Prostate gland (tissue), 2 donors: ENCODE measurements around the gene CRADD. TPM values are rescaled to one million over a fixed set of nuclear protein-coding genes. Genes with fewer than 3 reads are reported as not detected.
"Not testable (repeated sequence)": the region's sequence is repeated elsewhere in the genome, so short reads cannot be mapped to it uniquely, and the experiment has no call there.

Source experiments
- DNase-seq: peaks from one replicate; pipeline ENCODE4 v3.0.0-alpha.2; 2019; ENCODE audit warnings: low spot score
- H3K27ac ChIP-seq, 2 donors: fragments of 200-600 bp; sonication (generic); 2 replicates each; pipeline ENCODE4 v1.5.1; 2017 to 2019
- H3K27me3 ChIP-seq: fragments of 200-600 bp; sonication (generic); replicated peaks from 2 replicates; pipeline ENCODE4 v1.5.1; 2019; ENCODE audit not compliant: insufficient read depth
- H3K36me3 ChIP-seq, 2 donors: fragments of 200-600 bp; sonication (generic); 1 replicate in 1 of 2; 2 replicates in 1 of 2; pipeline versions ENCODE4 v1.5.1 to v1.8.1; 2017 to 2019
- H3K4me1 ChIP-seq: fragments of 200-600 bp; sonication (generic); replicated peaks from 2 replicates; pipeline ENCODE4 v1.5.1; 2019
- H3K4me3 ChIP-seq, 2 donors: fragments of 200-600 bp; sonication (generic); 2 replicates each; pipeline ENCODE4 v1.5.1; 2017 to 2019
- H3K9me3 ChIP-seq: fragments of 200-600 bp; sonication (generic); 2 replicates; pipeline ENCODE4 v1.5.1; 2017
- CTCF ChIP-seq, 4 experiments: fragments of 200-600 bp in 2 of 4; fragments of 450-650 bp in 2 of 4; sonication (generic) in 2 of 4; IDR thresholded peaks; 1 replicate in 3 of 4; 2 replicates in 1 of 4; pipeline ENCODE4 v1.5.1; 2016 to 2019; ENCODE audit warnings: antibody characterized with exemption in 4 of 4, mild to moderate bottlenecking in 2 of 4, moderate library complexity in 2 of 4
- POLR2A ChIP-seq: fragments of 450-650 bp; IDR thresholded peaks from one replicate; pipeline ENCODE4 v1.6.1; 2016; ENCODE audit warnings: antibody characterized with exemption, mild to moderate bottlenecking
- POLR2AphosphoS5 ChIP-seq: sonication (generic); formaldehyde crosslinking; IDR thresholded peaks from one replicate; pipeline ENCODE4 v1.6.1; 2017; ENCODE audit warnings: antibody characterized with exemption
- WGBS: methylation state at CpG from one replicate; pipeline ENCODE4 v1.1.5; 2018; 5-methylcytosine and 5-hydroxymethylcytosine counted together
- intact Hi-C: fragments of 100-400 bp; cut with DNase I; formaldehyde crosslinking; loops from one replicate; pipeline ENCODE4 v1.14.2; 2022
- total RNA-seq, 2 donors: library from RNA; depleted of rRNA; stranded (reverse); fragments of >200 nt; gene quantifications; one replicate each; pipeline ENCODE4 v1.1.0, GENCODE V29; 2016

CRADD gene
- total RNA-seq, 2 donors from 2014 or later: 38.9 to 42.4 TPM

DNA sequence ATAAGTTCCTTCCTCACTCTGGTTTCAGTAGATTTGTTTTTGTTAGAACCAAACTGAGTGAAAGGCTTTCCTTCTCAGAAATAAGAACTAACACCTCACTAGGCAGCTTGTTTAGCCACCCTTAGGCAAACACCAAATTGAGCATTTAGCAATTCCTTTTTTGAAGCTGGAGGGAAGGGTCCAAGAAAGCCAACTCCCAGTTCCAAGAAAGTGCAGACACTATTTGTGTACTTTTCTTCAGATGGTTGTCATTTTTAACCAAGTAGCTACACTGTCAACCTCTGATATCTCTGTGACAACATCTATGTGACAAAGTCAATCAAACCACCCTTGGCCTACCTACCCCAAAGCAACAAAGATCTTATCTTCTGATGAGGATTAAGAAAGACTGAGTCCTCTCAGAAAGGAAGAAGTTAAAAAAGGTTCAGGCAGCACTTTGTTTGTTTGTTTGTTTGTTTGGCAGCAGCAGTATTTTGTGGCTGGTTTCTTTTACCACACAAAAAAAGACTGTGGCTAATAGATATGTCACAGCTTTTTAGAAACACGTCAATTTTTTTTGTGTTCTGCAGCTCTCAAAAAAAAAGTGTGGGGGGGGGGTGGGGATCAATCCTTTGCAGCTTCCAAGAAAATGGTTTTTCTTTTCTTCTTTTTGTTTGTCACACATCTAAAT lies 203.8 kb downstream of the CRADD start:
- Histone ChIP-seq H3K4me3 (no peak overlapping the region), H3K9me3 (no peaks in the 10 kb centered on the region), H3K27me3 (no peaks in the 10 kb centered on the region), H3K27ac (no peak overlapping the region), H3K4me1 (no peaks in the 10 kb centered on the region), H3K36me3 (no peaks in the 10 kb centered on the region)
- 97% methylated on average over 1 of the region's 1 CpG for WGBS
- intact Hi-C loops: no loop called here
- TF ChIP-seq POLR2A (no peak), CTCF (IDR thresholded peaks at IDR 0.05) (no peak), POLR2AphosphoS5 (no peak)
- no peak for DNase-seq

DNA sequence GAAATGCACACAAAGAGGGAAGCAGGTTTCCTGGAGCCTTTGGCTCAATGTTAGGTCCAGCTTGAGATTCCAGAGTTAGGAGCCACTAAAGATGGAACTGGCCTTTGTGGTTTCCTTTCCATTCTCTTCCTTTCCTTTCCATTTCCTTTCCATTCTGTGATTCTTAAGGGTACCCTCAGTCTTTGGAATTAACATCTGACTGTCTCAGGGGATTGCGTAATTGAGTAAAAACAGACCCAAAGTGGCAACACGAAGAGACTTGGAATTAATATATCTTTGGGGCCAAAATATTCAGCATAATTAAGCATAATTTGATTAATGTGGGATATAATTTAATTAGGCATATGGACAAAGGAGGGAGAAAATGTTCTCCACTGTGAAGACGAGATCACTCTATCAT lies 205.6 kb downstream of the CRADD start:
- intact Hi-C loops: no loop called here
- H3K27me3 ChIP-seq: no peaks in the 10 kb centered on the region
- no peaks in the 10 kb centered on the region for H3K36me3 ChIP-seq
- no peaks in the 10 kb centered on the region for H3K4me1 ChIP-seq
- no peak overlapping the region for H3K27ac ChIP-seq
- no peak overlapping the region for H3K4me3 ChIP-seq
- 92% methylated on average over 3 of the region's 3 CpGs for WGBS
- TF ChIP-seq POLR2A (no peak), POLR2AphosphoS5 (no peak), CTCF (IDR thresholded peaks at IDR 0.05) (no peak)
- H3K9me3 ChIP-seq: no peaks in the 10 kb centered on the region
- DNase-seq: no peak

- intact Hi-C loops: no loop called here
- 79% methylated on average over 2 of the region's 2 CpGs for WGBS
- Histone ChIP-seq H3K36me3 (no peaks in the 10 kb centered on the region), H3K4me1 (no peaks in the 10 kb centered on the region), H3K9me3 (no peaks in the 10 kb centered on the region), H3K27me3 (no peaks in the 10 kb centered on the region), H3K4me3 (no peak overlapping the region), H3K27ac (no peak overlapping the region)
- no peak for DNase-seq
- TF ChIP-seq POLR2AphosphoS5: no peak
These were observed 206.4 kb downstream of the CRADD start for GRCh38 chr12:93883436-93884154.

GRCh38 chr12:93884794-93885460 lies 207.8 kb downstream of the CRADD start:
- WGBS: 80% methylated on average over 5 of the region's 5 CpGs
- no peaks in the 10 kb centered on the region for H3K9me3 ChIP-seq
- no peak overlapping the region for H3K4me3 ChIP-seq
- DNase-seq: no peak
- no peaks in the 10 kb centered on the region for H3K36me3 ChIP-seq
- H3K4me1 ChIP-seq: no peaks in the 10 kb centered on the region
- TF ChIP-seq POLR2A: no peak
- no peak for TF ChIP-seq CTCF (IDR thresholded peaks at IDR 0.05)
- TF ChIP-seq POLR2AphosphoS5: no peak
- no peaks in the 10 kb centered on the region for H3K27me3 ChIP-seq
- no peak overlapping the region for H3K27ac ChIP-seq
- intact Hi-C loops: no loop called here

DNA sequence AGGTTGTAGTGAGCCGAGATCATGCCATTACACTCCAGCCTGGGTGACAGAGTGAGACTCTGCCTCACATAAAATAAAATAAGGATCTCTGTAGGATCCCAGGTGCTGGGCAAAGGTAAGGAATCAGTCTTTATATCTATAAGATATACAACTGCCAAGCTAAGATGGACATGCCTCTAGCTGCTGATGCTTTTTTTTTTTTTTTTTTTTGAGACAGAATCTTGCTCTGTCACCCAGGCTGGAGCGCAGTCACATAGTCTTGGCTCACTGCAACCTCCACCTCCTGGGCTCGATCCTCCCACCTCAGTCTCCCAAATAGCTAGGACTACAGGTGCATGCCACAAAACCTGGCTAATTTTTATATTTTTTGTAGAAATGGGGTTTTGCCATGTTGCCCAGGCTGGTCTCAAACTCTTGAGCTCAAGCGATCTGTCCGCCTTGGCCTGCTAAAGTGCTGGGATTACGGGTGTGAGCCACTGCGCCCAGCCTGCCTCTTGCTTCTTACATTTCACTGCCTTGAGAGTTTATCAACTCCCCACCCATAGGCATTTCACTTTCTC lies 208.9 kb downstream of the CRADD start:
- H3K36me3 ChIP-seq, H3K4me3 ChIP-seq, H3K9me3 ChIP-seq, H3K4me1 ChIP-seq, DNase-seq, intact Hi-C loops, H3K27me3 ChIP-seq: not testable (repeated sequence)
- 87% methylated on average over 7 of the region's 7 CpGs for WGBS
- peak overlapping the region; percentile 4 to 28 for H3K27ac ChIP-seq
